HG03439 (cell line): ENCODE data around the gene PHF13.
"Not testable (repeated sequence)": the region's sequence is repeated elsewhere in the genome, so short reads cannot be mapped to it uniquely, and the experiment has no call there.

Experiments
- ATAC-seq: cut with Tn5 transposase; IDR thresholded peaks from one replicate; pipeline ENCODE4 v1.9.1; 2021; ENCODE audit warnings: mild to moderate bottlenecking, moderate library complexity; ENCODE audit not compliant: unreplicated experiment

The PHF13 gene

GRCh38 chr1:6653436-6654290 lies 40.1 kb downstream of the PHF13 start:
- ATAC-seq: no peak

GRCh38 chr1:6657138-6657537 lies 43.6 kb downstream of the PHF13 start:
- no peak for ATAC-seq

- ATAC-seq: no peak
Measured at GRCh38 chr1:6658359-6659060, 45.0 kb downstream of the PHF13 start.

GRCh38 chr1:6660415-6661049 lies 47.0 kb downstream of the PHF13 start:
- no peak for ATAC-seq

- ATAC-seq: not testable (repeated sequence)
Measured at GRCh38 chr1:6662468-6662867, 48.9 kb downstream of the PHF13 start.

GRCh38 chr1:6666696-6667095 lies 53.2 kb downstream of the PHF13 start:
- no peak for ATAC-seq

GRCh38 chr1:6667139-6667538 lies 53.6 kb downstream of the PHF13 start:
- ATAC-seq: no peak

- ATAC-seq: no peak
Measured at GRCh38 chr1:6668503-6668902, 55.0 kb downstream of the PHF13 start.

GRCh38 chr1:6672558-6672957 lies 59.0 kb downstream of the PHF13 start:
- ATAC-seq: no peak
